T1000 (cell line): ENCODE results near the gene CCN6.
"Not testable (repeated sequence)": the region's sequence is repeated elsewhere in the genome, so short reads cannot be mapped to it uniquely, and the experiment has no call there.

Source experiments
- DNase-seq: peaks from one replicate; lab custom pipeline; 2025; ENCODE audit warnings: mixed read lengths; lab: John Stamatoyannopoulos, UW

Gene CCN6

GRCh38 chr6:112029045-112029822 is 24.7 kb upstream of the CCN6 start:
- no peak for DNase-seq

- DNase-seq = no peak
Observed at GRCh38 chr6:112030206-112030960, 23.5 kb upstream of the CCN6 start.

- DNase-seq = no peak
Observed at GRCh38 chr6:112030961-112031660, 22.8 kb upstream of the CCN6 start.

- no peak for DNase-seq
Observed at GRCh38 chr6:112031960-112032359, 21.9 kb upstream of the CCN6 start.

GRCh38 chr6:112032728-112033127 is 21.2 kb upstream of the CCN6 start:
- DNase-seq = no peak

- no peak for DNase-seq
Observed at GRCh38 chr6:112033791-112034615, 19.9 kb upstream of the CCN6 start.

GRCh38 chr6:112034616-112034995 is 19.3 kb upstream of the CCN6 start:
- DNase-seq = no peak

- no peak for DNase-seq
Observed at GRCh38 chr6:112036088-112036637, 17.7 kb upstream of the CCN6 start.

- peak; percentile 79 for DNase-seq
Observed at GRCh38 chr6:112037783-112038216, 16.1 kb upstream of the CCN6 start.

- DNase-seq = no peak
Observed at GRCh38 chr6:112038268-112038667, 15.6 kb upstream of the CCN6 start.

- no peak for DNase-seq
Observed at GRCh38 chr6:112038756-112039430, 15.0 kb upstream of the CCN6 start.

GRCh38 chr6:112039431-112039770 is 14.5 kb upstream of the CCN6 start:
- DNase-seq = no peak

GRCh38 chr6:112040956-112041355 is 12.9 kb upstream of the CCN6 start:
- no peak for DNase-seq

GRCh38 chr6:112041535-112041934 is 12.4 kb upstream of the CCN6 start:
- no peak for DNase-seq

GRCh38 chr6:112043032-112044007 is 10.6 kb upstream of the CCN6 start:
- DNase-seq = peak; percentile 75

GRCh38 chr6:112044196-112044595 is 9.7 kb upstream of the CCN6 start:
- DNase-seq = no peak

GRCh38 chr6:112044856-112045255 is 9.0 kb upstream of the CCN6 start:
- no peak for DNase-seq

GRCh38 chr6:112047523-112047922 is 6.4 kb upstream of the CCN6 start:
- not testable (repeated sequence) for DNase-seq

- no peak for DNase-seq
Observed at GRCh38 chr6:112049026-112049799, 4.7 kb upstream of the CCN6 start.
